Endodermal cell (in vitro differentiated cells): Measurements from ENCODE around the gene VCP. TPM values are rescaled to one million over a fixed set of nuclear protein-coding genes. Genes with fewer than 3 reads are reported as not detected.

Experiments
- DNase-seq: peaks from one replicate; pipeline ENCODE4 v3.0.0-alpha.2; 2017
- H3K27ac ChIP-seq: 2 replicates; pipeline ENCODE4 v1.5.1; 2013; ENCODE audit warnings: mild to moderate bottlenecking, low read depth, low read length, moderate library complexity
- H3K27me3 ChIP-seq: 2 replicates; pipeline ENCODE4 v1.6.1; 2013; ENCODE audit warnings: mild to moderate bottlenecking, low read length, moderate library complexity; ENCODE audit not compliant: insufficient read depth, control insufficient read depth, poor library complexity, severe bottlenecking
- H3K36me3 ChIP-seq: 2 replicates; pipeline ENCODE4 v1.7.0; 2013; ENCODE audit warnings: mild to moderate bottlenecking, low read length, moderate library complexity; ENCODE audit not compliant: control insufficient read depth, insufficient read depth
- H3K4me1 ChIP-seq: one replicate; pipeline ENCODE4 v1.7.0; 2013; ENCODE audit warnings: low read length; ENCODE audit not compliant: control insufficient read depth, insufficient read depth
- H3K4me3 ChIP-seq: 2 replicates; pipeline ENCODE4 v1.5.1; 2013; ENCODE audit warnings: mild to moderate bottlenecking, low read length, moderate library complexity
- H3K9ac ChIP-seq: 2 replicates; pipeline ENCODE4 v1.6.1; 2013; ENCODE audit warnings: mild to moderate bottlenecking, low read length, moderate library complexity; ENCODE audit not compliant: poor library complexity, severe bottlenecking; ENCODE audit errors: extremely low read depth
- H3K9me3 ChIP-seq: 2 replicates; pipeline ENCODE4 v1.6.1; 2013; ENCODE audit warnings: mild to moderate bottlenecking, low read length, moderate library complexity; ENCODE audit not compliant: control insufficient read depth
- H3K27ac Mint-ChIP-seq: 2 replicates; pipeline ENCODE4 v1.8.0; 2020; ENCODE audit warnings: mixed read lengths
- H3K27me3 Mint-ChIP-seq: 2 replicates; pipeline ENCODE4 v1.8.0; 2021; ENCODE audit warnings: mild to moderate bottlenecking, mixed read lengths; ENCODE audit not compliant: insufficient read depth
- H3K36me3 Mint-ChIP-seq: 2 replicates; pipeline ENCODE4 v1.8.0; 2020; ENCODE audit warnings: low read depth, mixed read lengths
- H3K4me1 Mint-ChIP-seq: 2 replicates; pipeline ENCODE4 v1.8.0; 2020; ENCODE audit warnings: mixed read lengths
- H3K4me3 Mint-ChIP-seq: 2 replicates; pipeline ENCODE4 v1.8.0; 2020; ENCODE audit warnings: mild to moderate bottlenecking, moderate library complexity, mixed read lengths
- H3K9me3 Mint-ChIP-seq: 2 replicates; pipeline ENCODE4 v1.8.0; 2020; ENCODE audit warnings: mild to moderate bottlenecking, mixed read lengths
- WGBS, 2 experiments: methylation state at CpG; one replicate each; pipeline versions ENCODE4 v1.1.5 to v1.1.7; 2013; ENCODE audit warnings: missing lambda C conversion rate in 2 of 2, mixed read lengths in 1 of 2; ENCODE audit not compliant: insufficient coverage in 1 of 2, insufficient read length in 1 of 2; 5-methylcytosine and 5-hydroxymethylcytosine counted together
- total RNA-seq, 2 donors: library from RNA; stranded (reverse); fragmentation: NEBNext Ultra II Directional in 1 of 2; extraction: Animal tissue kit (Norgen Biotek cat#: 25700) in 1 of 2; gene quantifications; 2 replicates in 1 of 2; 3 replicates in 1 of 2; pipeline ENCODE4 v1.2.1, GENCODE V29; 2021
- TF ChIP-seq, protein P1 (sequence below): fragments of 200-600 bp; sonication (generic); conservative IDR thresholded peaks from 2 replicates; pipeline ENCODE4 v1.5.0; 2021; ENCODE audit warnings: antibody characterized with exemption, mild to moderate bottlenecking

VCP gene
- total RNA-seq, 2 donors from 2014 or later, result 497 to 510 TPM

DNA sequence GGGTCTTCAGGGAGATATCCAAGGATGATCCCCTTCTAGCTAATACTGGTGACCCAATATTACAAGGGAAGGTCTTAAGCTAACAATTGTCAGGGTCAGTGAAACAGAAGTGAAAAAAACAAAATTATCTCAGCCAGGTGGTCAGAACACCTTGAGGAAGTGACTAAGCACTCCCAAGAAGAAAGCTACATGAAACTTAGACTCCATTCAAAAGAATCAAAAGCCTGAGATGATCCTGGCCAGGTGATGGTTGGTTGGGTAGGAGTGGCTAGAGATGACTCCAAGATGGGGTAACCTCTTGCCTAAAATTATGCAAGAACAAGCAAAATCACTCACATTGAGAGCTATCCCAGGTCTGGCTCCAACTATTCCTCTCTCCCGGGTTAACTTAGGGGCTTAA, 5.4 kb downstream of the VCP start:
- Mint-ChIP-seq H3K4me3 (no peak overlapping the region), H3K36me3 (peaks cover 83% of the 10 kb centered on the region)

DNA sequence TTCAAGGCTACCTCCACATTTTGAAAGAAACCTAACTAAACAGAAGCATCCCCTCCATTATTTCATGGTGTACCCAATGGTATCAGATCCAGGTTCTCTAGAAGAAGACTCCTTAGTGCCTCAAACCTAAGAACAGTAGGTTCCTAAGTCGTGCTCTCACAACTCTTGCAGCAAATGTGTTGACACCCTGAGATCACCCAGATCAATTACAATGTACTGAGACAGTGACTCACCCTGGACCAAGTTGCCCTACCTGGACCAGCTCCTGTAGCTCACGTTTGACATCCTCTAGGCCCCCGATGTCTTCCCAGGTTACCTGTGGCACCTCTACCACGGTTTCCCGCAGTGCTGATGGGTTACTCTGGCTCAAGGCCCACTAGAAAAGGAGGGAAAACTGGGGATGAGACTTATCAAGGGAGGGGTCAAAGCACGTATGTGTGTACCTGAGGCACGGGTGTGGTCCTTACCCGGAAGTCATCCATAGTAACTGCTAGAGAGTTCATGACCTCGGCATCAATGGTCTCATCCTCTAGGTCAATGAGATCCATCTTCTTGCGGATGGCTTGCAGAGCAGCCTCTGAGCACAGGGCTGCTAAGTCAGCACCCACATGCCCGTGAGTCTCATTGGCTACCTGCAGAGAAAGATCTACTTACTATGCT, 11.7 kb downstream of the VCP start:
- Histone ChIP-seq H3K9me3 (no peaks in the 10 kb centered on the region), H3K27me3 (no peaks in the 10 kb centered on the region), H3K9ac (no peak overlapping the region), H3K4me3 (no peak overlapping the region), H3K27ac (no peak overlapping the region), H3K36me3 (peaks cover 99% of the 10 kb centered on the region), H3K4me1 (no peaks in the 10 kb centered on the region)
- peaks cover 95% of the 10 kb centered on the region for H3K36me3 Mint-ChIP-seq
- no peaks in the 10 kb centered on the region for H3K9me3 Mint-ChIP-seq
- H3K4me3 Mint-ChIP-seq, result no peak overlapping the region
- WGBS, 2 experiments, result 95 to 96% methylated on average over 10 to 11 of the region's 11 CpGs
- H3K27me3 Mint-ChIP-seq, result no peaks in the 10 kb centered on the region
- H3K4me1 Mint-ChIP-seq, result no peaks in the 10 kb centered on the region
- DNase-seq, result no peak
- H3K27ac Mint-ChIP-seq, result no peak overlapping the region
- TF ChIP-seq, protein P1, sequence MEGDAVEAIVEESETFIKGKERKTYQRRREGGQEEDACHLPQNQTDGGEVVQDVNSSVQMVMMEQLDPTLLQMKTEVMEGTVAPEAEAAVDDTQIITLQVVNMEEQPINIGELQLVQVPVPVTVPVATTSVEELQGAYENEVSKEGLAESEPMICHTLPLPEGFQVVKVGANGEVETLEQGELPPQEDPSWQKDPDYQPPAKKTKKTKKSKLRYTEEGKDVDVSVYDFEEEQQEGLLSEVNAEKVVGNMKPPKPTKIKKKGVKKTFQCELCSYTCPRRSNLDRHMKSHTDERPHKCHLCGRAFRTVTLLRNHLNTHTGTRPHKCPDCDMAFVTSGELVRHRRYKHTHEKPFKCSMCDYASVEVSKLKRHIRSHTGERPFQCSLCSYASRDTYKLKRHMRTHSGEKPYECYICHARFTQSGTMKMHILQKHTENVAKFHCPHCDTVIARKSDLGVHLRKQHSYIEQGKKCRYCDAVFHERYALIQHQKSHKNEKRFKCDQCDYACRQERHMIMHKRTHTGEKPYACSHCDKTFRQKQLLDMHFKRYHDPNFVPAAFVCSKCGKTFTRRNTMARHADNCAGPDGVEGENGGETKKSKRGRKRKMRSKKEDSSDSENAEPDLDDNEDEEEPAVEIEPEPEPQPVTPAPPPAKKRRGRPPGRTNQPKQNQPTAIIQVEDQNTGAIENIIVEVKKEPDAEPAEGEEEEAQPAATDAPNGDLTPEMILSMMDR, result no peak

More for the DNA sequence above, 5.4 kb downstream of the VCP start:
- Histone ChIP-seq H3K9ac (no peak overlapping the region), H3K4me1 (no peaks in the 10 kb centered on the region), H3K4me3 (no peak overlapping the region), H3K9me3 (no peaks in the 10 kb centered on the region), H3K27me3 (no peaks in the 10 kb centered on the region), H3K27ac (no peak overlapping the region), H3K36me3 (peaks cover 90% of the 10 kb centered on the region)
- DNase-seq, result no peak
- WGBS, 2 experiments, result 100% methylated on average over 1 of the region's 1 CpG
- H3K27me3 Mint-ChIP-seq, result no peaks in the 10 kb centered on the region
- no peak overlapping the region for H3K27ac Mint-ChIP-seq
- no peaks in the 10 kb centered on the region for H3K9me3 Mint-ChIP-seq
- peaks cover 24% of the 10 kb centered on the region for H3K4me1 Mint-ChIP-seq
- TF ChIP-seq, protein P1, result no peak

DNA sequence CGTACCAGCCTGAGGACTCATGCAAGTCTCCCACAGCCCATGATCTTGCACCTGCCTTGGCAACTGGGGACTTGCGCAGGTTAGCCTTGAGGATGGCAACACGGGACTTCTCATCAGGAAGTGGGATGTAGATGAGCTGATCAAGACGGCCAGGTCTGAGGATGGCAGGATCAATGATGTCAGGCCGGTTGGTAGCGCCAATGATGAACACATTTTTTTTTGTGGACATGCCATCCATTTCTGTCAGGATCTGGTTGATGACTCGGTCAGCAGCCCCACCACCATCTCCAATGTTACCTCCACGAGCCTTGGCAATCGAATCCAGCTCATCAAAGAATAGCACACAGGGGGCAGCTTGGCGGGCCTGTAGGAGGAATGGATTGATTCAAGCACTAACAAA, 13.0 kb downstream of the VCP start:
- no peak for DNase-seq
- no peak overlapping the region for H3K4me3 Mint-ChIP-seq
- TF ChIP-seq, protein P1, result no peak
- Histone ChIP-seq H3K27ac (no peak overlapping the region), H3K27me3 (no peaks in the 10 kb centered on the region), H3K9ac (no peak overlapping the region), H3K9me3 (no peaks in the 10 kb centered on the region), H3K4me1 (no peaks in the 10 kb centered on the region), H3K4me3 (no peak overlapping the region), H3K36me3 (peaks cover 99% of the 10 kb centered on the region)
- peaks cover 95% of the 10 kb centered on the region for H3K36me3 Mint-ChIP-seq
- 96 to 98% methylated on average over 9 to 10 of the region's 10 CpGs for WGBS, 2 experiments
- no peaks in the 10 kb centered on the region for H3K4me1 Mint-ChIP-seq
- H3K9me3 Mint-ChIP-seq, result no peaks in the 10 kb centered on the region
- no peaks in the 10 kb centered on the region for H3K27me3 Mint-ChIP-seq
- no peak overlapping the region for H3K27ac Mint-ChIP-seq
